ENCODE data around the gene PHYKPL. TPM values are rescaled to one million over a fixed set of nuclear protein-coding genes. Genes with fewer than 3 reads are reported as not detected.

PHYKPL gene
- total and polyA plus RNA-seq, 11 donors: 21.3 to 56.2 (median 38.6) TPM

GRCh38 chr5:178170455-178170854, 62.1 kb downstream of the PHYKPL start:
- intact Hi-C loops (cut with DNase I): no loop called here
- TF ChIP-seq CTCF (IDR thresholded peaks at IDR 0.05) (no peak), POLR2A (IDR thresholded peaks at IDR 0.05) (no peak)
- DNase-seq (no peak), ATAC-seq (no peak)
- Histone ChIP-seq H3K4me3 (no peak overlapping the region), H3K36me3 (no peaks in the 10 kb centered on the region), H3K27ac (no peak overlapping the region), H3K9me3 (no peaks in the 10 kb centered on the region), H3K4me1 (peaks cover 0 to 2% (median 0%) of the 10 kb centered on the region in 12 donors), H3K27me3 (peaks cover under 1 to 10% (median 5%) of the 10 kb centered on the region in 9 donors)
- WGBS, 4 donors: 75 to 89% (median 83%) methylated on average over 2 of the region's 2 CpGs

GRCh38 chr5:178165581-178165980, 67.0 kb downstream of the PHYKPL start:
- intact Hi-C loops (cut with DNase I): loop anchor here in 4 of 10 donors (2.0 kb wide), 2 partner anchors 89 to 91 kb away; no protein-coding TSS in a partner anchor
- 23 to 35% (median 28%) methylated on average over 19 to 38 of the region's 38 CpGs for WGBS, 4 donors
- Histone ChIP-seq H3K27me3 (peaks cover 6 to 35% (median 16%) of the 10 kb centered on the region in 9 donors), H3K4me1 (peaks cover 0 to 11% (median 5%) of the 10 kb centered on the region in 12 donors), H3K27ac (no peak overlapping the region), H3K9me3 (no peaks in the 10 kb centered on the region), H3K4me3 (peak overlapping the region in 1 of 12 donors; percentile 10), H3K36me3 (no peaks in the 10 kb centered on the region)
- no peak for TF ChIP-seq POLR2A (IDR thresholded peaks at IDR 0.05)
- ATAC-seq: no peak
- no peak for DNase-seq

- Histone ChIP-seq H3K9me3 (no peaks in the 10 kb centered on the region), H3K36me3 (no peaks in the 10 kb centered on the region), H3K27me3 (peaks cover 6 to 35% (median 16%) of the 10 kb centered on the region in 9 donors), H3K4me3 (peak overlapping the region in 7 of 12 donors; percentile 6 to 35 (median 33)), H3K4me1 (peaks cover 0 to 11% (median 5%) of the 10 kb centered on the region in 12 donors), H3K27ac (no peak overlapping the region)
- 9 to 13% (median 11%) methylated on average over 23 to 33 of the region's 33 CpGs for WGBS, 4 donors
- peak; percentile 80 to 92 (median 82) for DNase-seq
- TF ChIP-seq POLR2A (IDR thresholded peaks at IDR 0.05) (no peak), CTCF (IDR thresholded peaks at IDR 0.05) (peak; percentile 96 to 100 (median 99))
- intact Hi-C loops (cut with DNase I): loop anchor here (1.0 to 2.0 kb wide), 4 partner anchors 87 to 89 kb away; no protein-coding TSS in a partner anchor
- peak; percentile 84 to 96 (median 96) for ATAC-seq
Observed at GRCh38 chr5:178163772-178164735, 68.5 kb downstream of the PHYKPL start.

- TF ChIP-seq CTCF (IDR thresholded peaks at IDR 0.05) (no peak), POLR2A (IDR thresholded peaks at IDR 0.05) (no peak)
- 73 to 81% (median 74%) methylated on average over 9 of the region's 9 CpGs for WGBS, 4 donors
- no peak for DNase-seq
- Histone ChIP-seq H3K27ac (no peak overlapping the region), H3K27me3 (peaks cover 6 to 35% (median 16%) of the 10 kb centered on the region in 9 donors), H3K4me1 (peaks cover 0 to 11% (median 5%) of the 10 kb centered on the region in 12 donors), H3K4me3 (no peak overlapping the region), H3K9me3 (no peaks in the 10 kb centered on the region), H3K36me3 (no peaks in the 10 kb centered on the region)
- intact Hi-C loops (cut with DNase I): no loop called here
- ATAC-seq: no peak
Observed at GRCh38 chr5:178162481-178162880, 70.1 kb downstream of the PHYKPL start.
